Measurements from ENCODE around the gene CALML4.

Gene CALML4

GRCh38 chr15:68186671-68187397, 18.3 kb downstream of the CALML4 start:
- TF ChIP-seq, protein P1, sequence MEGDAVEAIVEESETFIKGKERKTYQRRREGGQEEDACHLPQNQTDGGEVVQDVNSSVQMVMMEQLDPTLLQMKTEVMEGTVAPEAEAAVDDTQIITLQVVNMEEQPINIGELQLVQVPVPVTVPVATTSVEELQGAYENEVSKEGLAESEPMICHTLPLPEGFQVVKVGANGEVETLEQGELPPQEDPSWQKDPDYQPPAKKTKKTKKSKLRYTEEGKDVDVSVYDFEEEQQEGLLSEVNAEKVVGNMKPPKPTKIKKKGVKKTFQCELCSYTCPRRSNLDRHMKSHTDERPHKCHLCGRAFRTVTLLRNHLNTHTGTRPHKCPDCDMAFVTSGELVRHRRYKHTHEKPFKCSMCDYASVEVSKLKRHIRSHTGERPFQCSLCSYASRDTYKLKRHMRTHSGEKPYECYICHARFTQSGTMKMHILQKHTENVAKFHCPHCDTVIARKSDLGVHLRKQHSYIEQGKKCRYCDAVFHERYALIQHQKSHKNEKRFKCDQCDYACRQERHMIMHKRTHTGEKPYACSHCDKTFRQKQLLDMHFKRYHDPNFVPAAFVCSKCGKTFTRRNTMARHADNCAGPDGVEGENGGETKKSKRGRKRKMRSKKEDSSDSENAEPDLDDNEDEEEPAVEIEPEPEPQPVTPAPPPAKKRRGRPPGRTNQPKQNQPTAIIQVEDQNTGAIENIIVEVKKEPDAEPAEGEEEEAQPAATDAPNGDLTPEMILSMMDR (IDR thresholded peaks at IDR 0.05) = no peak

- TF ChIP-seq, protein P1 (IDR thresholded peaks at IDR 0.05) = no peak
These were observed 20.3 kb downstream of the CALML4 start for GRCh38 chr15:68184616-68185480.

DNA sequence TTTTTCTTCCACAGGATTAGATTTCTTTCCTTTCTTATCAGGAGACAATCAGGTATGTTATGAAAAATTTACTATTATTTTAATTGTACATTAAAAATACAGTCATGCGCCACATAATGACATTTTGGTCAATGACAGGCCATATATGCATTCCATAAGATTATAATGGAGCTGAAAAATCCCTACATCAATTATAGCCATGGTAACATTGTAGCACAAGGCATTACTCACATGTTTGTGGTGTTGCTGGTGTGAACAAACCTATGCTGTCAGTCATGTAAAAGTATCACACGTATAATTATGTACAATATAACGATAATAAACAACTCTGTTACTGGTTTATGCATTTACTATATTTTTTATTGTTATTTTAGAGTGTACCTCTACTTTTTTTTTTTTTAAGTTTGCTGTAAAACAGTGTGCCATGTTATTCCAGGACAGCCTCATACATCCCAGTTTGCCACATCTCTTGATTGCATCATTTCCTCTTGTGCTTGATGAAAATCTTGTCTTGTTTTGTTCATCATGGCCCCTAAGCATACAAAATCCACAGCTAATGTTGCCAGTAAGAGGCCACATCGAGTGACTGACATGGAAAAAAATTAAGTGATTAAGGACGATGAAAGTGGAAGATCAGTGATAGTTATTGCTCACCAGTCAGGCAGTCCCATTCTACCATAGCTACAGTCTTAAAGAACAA, 21.4 kb downstream of the CALML4 start:
- TF ChIP-seq, protein P1 (IDR thresholded peaks at IDR 0.05) = no peak

DNA sequence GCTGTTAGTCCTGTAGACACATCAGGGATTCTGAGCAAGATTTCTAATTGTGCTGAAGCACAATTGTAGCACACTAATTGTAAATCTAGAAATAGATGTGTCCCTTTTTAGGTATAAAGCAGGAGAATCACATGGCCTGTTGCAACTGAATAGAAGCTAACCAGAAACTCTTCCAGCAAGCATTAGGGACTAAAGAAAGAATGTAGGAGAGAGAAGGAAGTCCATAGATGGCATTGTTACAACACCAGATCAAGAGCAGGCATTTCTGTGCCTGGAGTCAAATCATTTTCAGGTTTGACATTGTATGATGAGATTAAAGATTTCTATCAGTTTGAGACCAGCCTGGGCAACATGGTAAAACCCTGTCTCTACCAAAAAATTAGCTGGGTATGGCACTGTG, 27.4 kb downstream of the CALML4 start:
- TF ChIP-seq, protein P1 (IDR thresholded peaks at IDR 0.05) = no peak

- TF ChIP-seq, protein P1 (IDR thresholded peaks at IDR 0.05) = no peak
These were observed 28.5 kb downstream of the CALML4 start for GRCh38 chr15:68176601-68177000.

- TF ChIP-seq, protein P1 (IDR thresholded peaks at IDR 0.05) = no peak
These were observed 29.6 kb downstream of the CALML4 start for GRCh38 chr15:68175526-68175925.

DNA sequence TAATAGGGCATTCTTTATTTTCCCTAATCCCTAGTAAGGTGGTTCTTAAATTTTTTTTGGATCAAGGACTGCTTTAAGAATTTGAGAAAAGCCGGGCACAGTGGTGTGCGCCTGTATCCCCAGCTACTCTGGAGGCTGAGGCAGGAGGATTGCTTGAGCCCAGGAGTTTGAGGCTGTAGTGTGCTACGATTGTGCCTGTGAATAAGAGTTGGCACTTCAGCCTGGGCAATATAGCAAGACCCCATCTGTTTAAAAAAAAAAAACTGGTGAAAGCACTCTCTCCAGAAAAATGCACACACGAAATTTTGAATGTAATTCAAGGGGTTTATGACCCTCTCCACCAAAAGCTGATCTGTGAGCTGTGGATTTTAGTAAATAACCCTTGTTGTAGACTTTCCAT, 32.0 kb downstream of the CALML4 start:
- TF ChIP-seq, protein P1 (IDR thresholded peaks at IDR 0.05) = no peak
